A673 (cell line): ENCODE measurements around the gene CDKN1A.

Source experiments
- CTCF ChIP-seq: fragments of 300-800, 200-600 bp; sonication (generic); conservative IDR thresholded peaks from 2 replicates; pipeline ENCODE4 v1.5.1; 2017; ENCODE audit warnings: low read depth, mild to moderate bottlenecking, antibody characterized with exemption, low read length, moderate library complexity, mixed read lengths
- EZH2 ChIP-seq: fragments of 200-600 bp; sonication (generic); IDR thresholded peaks from 2 replicates; pipeline ENCODE4 v1.6.1; 2017; ENCODE audit warnings: borderline replicate concordance, low read depth, mild to moderate bottlenecking, mixed read lengths, antibody characterized with exemption, low read length; ENCODE audit not compliant: poor library complexity, severe bottlenecking

GRCh38 chr6:36649701-36650484 lies 28.6 kb upstream of the CDKN1A start:
- TF ChIP-seq CTCF, result no peak
- no peak for TF ChIP-seq EZH2
